ENCODE results near the gene OR13J1. TPM values are rescaled to one million over a fixed set of nuclear protein-coding genes. Genes with fewer than 3 reads are reported as not detected.

OR13J1 gene
- total RNA-seq, 1 experiment from 2014 or later, result not detected

DNA sequence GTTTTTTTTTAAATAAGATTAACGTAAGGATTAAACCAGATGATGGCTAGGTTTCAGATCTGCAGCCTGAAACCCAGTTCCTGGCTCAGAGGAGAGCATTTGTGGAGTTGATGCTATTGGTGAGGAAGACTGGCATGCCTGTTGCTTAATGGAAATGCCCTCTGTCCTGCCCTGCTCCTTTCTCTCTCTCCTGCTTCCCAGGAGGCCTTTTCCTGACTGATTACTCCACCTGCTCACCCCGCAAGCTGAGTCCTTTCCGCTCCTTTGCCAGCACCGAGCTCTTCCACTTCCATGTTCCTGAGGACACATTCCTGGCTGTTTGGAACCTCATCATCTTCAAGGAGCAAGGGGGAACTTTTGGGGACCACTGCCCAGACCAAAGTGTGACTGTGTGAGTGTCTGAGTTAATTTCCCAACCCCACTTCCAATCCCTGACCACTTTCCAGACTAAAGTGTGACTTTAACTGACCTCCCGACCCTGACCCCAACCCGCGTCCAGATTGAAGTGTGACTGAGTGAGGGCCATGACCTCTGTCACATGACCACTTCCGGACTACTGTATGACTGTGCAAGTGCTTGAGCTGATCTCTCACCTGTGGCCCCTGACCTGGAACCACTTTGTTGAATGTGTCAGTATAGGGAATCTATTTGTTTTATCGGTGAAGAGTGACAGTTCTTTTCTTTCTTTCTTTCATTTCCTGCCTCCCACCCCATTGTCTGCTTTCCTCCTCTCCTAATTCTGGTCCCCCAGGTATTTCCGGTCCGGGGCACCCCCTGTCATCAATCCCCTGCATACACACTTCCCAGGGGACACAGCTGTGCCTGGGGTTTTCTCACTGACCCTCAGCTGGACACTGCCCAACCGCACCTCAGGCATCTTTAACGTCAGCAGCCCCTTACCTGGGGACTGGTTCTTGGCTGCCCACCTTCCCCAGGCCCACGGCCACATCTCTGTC is 35.7 kb downstream of the OR13J1 start:
- no peak for DNase-seq (ENCODE audit: low spot score)

DNA sequence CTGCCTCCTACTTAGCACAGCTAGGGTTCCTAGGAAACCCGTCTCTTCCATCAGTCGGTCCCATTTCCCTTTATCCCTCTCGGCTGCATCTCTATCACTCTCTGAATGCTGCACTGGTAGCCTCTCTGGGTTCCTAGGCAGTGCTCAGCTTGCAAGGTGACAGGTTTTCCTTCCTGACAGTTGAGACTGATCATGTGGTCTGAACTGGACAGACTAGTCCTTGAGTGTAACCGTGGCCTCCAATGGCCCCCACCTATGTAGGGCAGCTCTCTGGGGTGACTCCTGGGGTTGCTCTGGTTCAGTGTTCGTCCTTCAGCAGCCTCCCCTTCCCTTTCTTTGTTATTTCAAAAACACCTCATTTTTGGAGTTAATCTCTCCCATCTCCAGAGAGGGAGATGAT is 37.4 kb downstream of the OR13J1 start:
- no peak for DNase-seq (ENCODE audit: low spot score)

DNA sequence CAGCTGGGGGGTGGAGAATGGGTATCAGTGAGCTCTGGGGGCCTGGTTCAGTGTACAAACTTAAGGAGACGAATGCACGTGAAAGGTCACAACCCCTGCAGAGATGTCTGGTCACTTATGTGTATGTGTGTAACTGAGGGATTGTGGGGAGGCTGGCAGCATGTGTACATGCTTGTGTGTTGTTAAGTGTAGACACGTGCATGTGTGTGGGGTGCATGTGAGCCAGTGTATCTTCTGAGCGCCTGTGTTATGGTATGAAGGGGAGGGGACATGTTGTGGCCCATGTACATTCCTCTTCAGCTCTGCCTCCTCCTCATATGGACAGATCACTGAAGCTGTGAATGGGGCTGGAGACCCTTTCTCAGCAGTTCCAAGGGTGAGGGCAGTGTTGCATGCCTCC is 39.2 kb downstream of the OR13J1 start:
- DNase-seq (ENCODE audit: low spot score), result no peak

DNA sequence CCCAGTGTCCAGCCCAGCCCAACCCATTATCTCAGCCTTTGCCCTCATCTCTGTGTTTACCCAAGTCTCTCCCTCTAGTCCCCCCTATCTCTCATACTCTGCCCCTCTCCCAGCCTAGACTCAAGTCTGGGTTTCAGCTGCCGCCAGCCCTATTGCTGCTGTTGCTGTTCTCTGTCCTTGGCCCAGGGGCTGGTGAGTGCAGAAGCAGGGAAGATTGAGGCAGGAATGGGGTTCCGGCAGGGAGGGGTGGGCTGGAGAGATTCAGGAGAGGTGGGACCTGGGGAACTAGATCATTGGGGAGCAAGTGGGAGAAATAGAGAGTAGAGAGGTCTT is 40.5 kb downstream of the OR13J1 start:
- no peak for DNase-seq (ENCODE audit: low spot score)

DNA sequence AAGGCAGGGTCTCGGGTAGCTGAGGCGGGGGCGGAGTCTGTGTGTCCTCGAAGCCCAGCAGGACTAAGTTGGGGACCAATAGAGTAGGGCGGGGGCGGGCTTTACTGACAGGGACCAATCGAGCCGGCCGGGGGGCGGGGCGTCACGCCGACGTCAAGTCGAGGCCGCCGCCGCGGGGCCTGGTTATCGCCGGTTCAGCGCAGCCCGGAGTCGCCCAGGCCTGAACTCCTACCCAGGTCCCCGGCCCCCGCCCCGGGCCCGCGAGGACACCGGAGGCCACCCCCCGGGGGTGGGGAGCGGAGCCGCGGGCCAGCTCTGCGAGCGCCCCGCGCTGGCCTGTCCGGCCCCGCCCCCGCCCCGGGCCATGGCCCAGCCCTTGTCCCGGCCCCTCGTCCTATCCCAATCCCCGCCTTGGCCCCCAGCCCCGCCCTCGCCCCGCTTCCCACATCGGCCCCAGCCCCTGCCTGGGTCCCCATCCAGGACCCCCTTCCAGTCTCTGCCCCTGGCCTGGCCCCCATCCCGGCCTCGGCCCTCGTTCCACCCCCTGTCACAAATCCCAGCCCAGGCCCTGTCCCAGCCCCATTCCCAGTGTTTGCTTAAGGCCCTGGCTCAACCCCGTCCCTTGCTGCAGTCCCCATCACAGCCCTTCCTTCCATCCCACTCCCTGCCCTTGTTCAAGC is 41.0 kb downstream of the OR13J1 start, which contains the start of gene TMEM8B:
TMEM8B (plus strand) TSS at position 145 of the 680 bp plus-strand sequence; CDS start at position 365, 220 bp downstream.
- DNase-seq (ENCODE audit: low spot score), result peak; percentile 91

DNA sequence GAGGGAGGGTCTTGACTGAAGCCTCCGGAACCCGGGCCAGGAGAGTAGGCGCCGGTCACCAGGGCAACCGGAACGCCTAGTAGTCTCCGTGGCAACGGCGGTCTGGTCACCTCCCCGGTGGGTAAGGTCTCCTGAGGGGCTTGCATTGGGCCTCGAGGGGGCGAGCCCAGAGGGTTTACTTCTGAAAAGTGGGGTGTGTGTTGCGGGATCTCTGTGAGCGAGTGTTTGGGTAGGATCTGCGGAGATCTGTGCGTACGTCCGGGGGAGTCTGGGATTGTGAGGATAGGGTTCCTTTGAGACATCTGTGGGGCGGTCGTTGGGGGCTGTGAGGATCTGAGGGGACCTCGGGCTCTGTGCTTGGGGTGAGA is 41.5 kb downstream of the OR13J1 start, which contains the start of gene FAM221B:
FAM221B (minus strand) TSS at position 17 of the 368 bp plus-strand sequence. CDS start 2,571 bp downstream, outside the sequence.
- no peak for DNase-seq (ENCODE audit: low spot score)

DNA sequence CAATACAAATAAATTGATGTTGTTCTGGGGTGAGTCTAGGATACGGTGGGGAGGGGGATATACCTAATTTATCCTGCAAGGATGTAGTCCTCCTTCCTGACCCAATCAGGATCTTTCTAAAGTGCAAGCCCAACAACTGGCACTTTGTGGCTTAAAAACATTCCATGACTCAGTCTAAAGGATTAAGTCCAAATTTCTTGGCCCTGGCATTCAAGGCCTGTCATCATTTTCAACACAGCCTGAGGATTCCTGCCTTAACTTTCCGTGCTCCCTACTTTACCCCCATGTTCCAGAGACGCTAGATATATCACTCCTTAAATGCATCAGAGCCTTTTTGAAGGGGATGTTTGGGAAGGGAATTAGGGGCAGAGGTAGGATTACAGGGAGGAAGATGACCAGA is 42.7 kb downstream of the OR13J1 start:
- DNase-seq (ENCODE audit: low spot score), result no peak

DNA sequence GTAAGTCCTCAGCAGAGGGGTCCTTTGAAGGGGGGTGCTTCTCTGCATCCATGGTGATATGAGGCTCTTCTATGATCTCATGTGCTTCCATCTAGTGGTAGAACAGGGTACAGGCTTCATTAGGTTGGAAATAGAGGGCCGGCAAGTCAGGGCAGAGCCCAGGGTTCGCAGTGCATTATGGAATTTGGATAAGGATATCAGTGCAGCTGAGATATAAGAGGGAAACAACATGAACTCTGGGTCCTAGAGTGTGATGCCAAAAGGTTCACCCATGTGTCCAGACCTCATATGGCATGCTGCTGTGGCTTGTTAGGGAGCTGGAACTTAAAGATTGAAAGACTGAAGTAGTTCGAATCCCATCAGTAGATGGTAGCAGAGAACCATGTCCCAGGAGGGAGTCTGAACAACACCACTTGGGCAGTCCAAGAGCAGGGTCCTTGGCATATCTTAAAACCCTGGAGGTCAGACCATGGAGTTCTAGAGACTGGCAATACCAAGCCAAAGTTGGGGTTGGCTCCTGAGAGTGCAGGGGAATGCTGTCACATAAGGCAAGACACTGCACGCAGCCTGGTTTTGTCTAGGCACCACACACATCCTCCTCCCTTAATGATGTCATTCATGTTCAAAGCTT is 44.0 kb downstream of the OR13J1 start:
- peak; percentile 63 for DNase-seq (ENCODE audit: low spot score)

DNA sequence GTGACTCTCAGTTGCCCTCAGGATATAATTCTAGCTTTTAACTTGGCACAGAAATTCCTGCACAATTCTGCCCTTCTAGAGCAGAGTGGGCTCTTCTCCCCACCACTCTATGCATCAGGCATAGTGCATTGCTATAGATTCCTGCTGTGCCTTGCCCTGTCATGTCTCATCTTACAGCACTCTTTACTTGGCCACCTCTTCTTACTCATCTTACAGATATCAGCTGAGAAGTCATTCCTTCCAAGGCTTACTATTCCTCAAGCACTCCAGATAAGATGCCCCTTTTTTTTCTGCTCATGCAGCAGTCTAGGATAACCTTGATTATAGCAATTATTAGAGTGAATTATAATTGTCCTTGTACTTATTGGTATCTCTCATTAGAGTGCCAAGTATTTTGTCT is 47.3 kb downstream of the OR13J1 start:
- DNase-seq (ENCODE audit: low spot score), result no peak

DNA sequence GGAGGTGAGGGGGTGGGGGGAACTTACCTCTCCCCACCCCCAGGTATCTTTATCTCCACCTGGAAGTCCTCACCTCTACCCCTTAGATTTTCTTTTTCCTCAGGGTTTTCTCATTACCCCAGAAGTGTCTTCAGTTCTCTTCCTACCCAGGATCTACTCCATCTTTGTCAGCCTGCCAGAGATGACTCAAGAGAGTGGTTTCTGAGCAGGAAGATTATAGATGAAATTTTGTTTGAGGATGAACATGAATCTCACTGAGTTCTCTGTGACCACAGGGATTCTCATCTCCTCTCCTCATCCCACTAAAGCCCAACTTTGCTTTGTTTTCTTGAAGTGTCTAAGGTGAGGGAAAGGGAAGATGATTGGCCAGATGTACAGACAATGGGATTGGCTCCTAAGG is 50.1 kb downstream of the OR13J1 start:
- DNase-seq (ENCODE audit: low spot score), result no peak

Other genes starting within 250 kb of the OR13J1 start
- not detected in 2 replicates for gene SIT1, start 219.5 kb downstream of the OR13J1 start, total RNA-seq (2014; rRNA removed; shearing (Covaris generic))
- gene RMRP, start 212.4 kb downstream of the OR13J1 start, total RNA-seq (2014; rRNA removed; shearing (Covaris generic)), result 4,639 and 15,849 TPM in 2 replicates
- gene CCDC107, start 212.1 kb downstream of the OR13J1 start, total RNA-seq (2014; rRNA removed; shearing (Covaris generic)), result 6.3 and 7.9 TPM in 2 replicates
- gene ARHGEF39, start 205.2 kb downstream of the OR13J1 start, total RNA-seq (2014; rRNA removed; shearing (Covaris generic)), result 16.9 and 44.9 TPM in 2 replicates
- 1.3 and 2.1 TPM in 2 replicates for gene CA9, start 196.5 kb downstream of the OR13J1 start, total RNA-seq (2014; rRNA removed; shearing (Covaris generic))
- 2.7 and 3.9 TPM in 2 replicates for gene TPM2, start 180.5 kb downstream of the OR13J1 start, total RNA-seq (2014; rRNA removed; shearing (Covaris generic))
- gene TLN1, start 138.2 kb downstream of the OR13J1 start, total RNA-seq (2014; rRNA removed; shearing (Covaris generic)), result 71.2 and 95.8 TPM in 2 replicates
- 115 and 121 TPM in 2 replicates for gene CREB3, start 137.7 kb downstream of the OR13J1 start, total RNA-seq (2014; rRNA removed; shearing (Covaris generic))
- gene GBA2, start 121.2 kb downstream of the OR13J1 start, total RNA-seq (2014; rRNA removed; shearing (Covaris generic)), result 16.9 and 21.5 TPM in 2 replicates
- 16.4 and 18.6 TPM in 2 replicates for gene RGP1, start 121.1 kb downstream of the OR13J1 start, total RNA-seq (2014; rRNA removed; shearing (Covaris generic))
- gene MSMP, start 116.1 kb downstream of the OR13J1 start, total RNA-seq (2014; rRNA removed; shearing (Covaris generic)), result not detected in 2 replicates
- gene NPR2, start 78.8 kb downstream of the OR13J1 start, total RNA-seq (2014; rRNA removed; shearing (Covaris generic)), result 0.25 and 2.9 TPM in 2 replicates
- 0.99 TPM in 2 replicates for gene SPAG8, start 58.1 kb downstream of the OR13J1 start, total RNA-seq (2014; rRNA removed; shearing (Covaris generic))
- 88.2 and 95.4 TPM in 2 replicates for gene HINT2, start 55.4 kb downstream of the OR13J1 start, total RNA-seq (2014; rRNA removed; shearing (Covaris generic))
- not detected in 2 replicates for gene FAM221B, start 41.7 kb downstream of the OR13J1 start, total RNA-seq (2014; rRNA removed; shearing (Covaris generic))
- 2.1 and 4.2 TPM in 2 replicates for gene TMEM8B, start 41.2 kb downstream of the OR13J1 start, total RNA-seq (2014; rRNA removed; shearing (Covaris generic))
- 0.41 TPM in 1 of 2 replicates, not detected in the other for gene HRCT1, start 35.8 kb upstream of the OR13J1 start, total RNA-seq (2014; rRNA removed; shearing (Covaris generic))
- gene SPAAR, start 39.1 kb upstream of the OR13J1 start, total RNA-seq (2014; rRNA removed; shearing (Covaris generic)), result 0.12 and 0.27 TPM in 2 replicates
- gene OR2S2, start 87.8 kb upstream of the OR13J1 start, total RNA-seq (2014; rRNA removed; shearing (Covaris generic)), result not detected in 2 replicates
- gene RECK, start 166.5 kb upstream of the OR13J1 start, total RNA-seq (2014; rRNA removed; shearing (Covaris generic)), result 14.3 and 16.7 TPM in 2 replicates